IMR-90 (cell line): ENCODE results near the gene TRAPPC12. TPM values are rescaled to one million over a fixed set of nuclear protein-coding genes. Genes with fewer than 3 reads are reported as not detected.
A peak's percentile ranks its signal among the peaks of the same experiment; 100 is the strongest.

ENCODE experiments used
- ATAC-seq: fragments of 200-7000 bp; cut with Tn5 transposase; 2 replicates; pipeline ENCODE4 v1.9.1; 2020; ENCODE audit warnings: low read depth, mild to moderate bottlenecking, moderate library complexity
- BruUV-seq: library from RNA; stranded (reverse); fragments of 400-500 nt; replicated peaks from 2 replicates; lab custom pipeline; 2021; lab: Mats Ljungman, UMichigan
- CTCF ChIA-PET: fragments of 300-600 bp; formaldehyde crosslinking; extraction: SDS; loops from one replicate; lab custom pipeline; 2021; ENCODE audit warnings: antibody characterized with exemption; lab: Yijun Ruan, JAX
- POLR2A ChIA-PET: fragments of 300-600 bp; sonication (Branson Sonifier 250); formaldehyde crosslinking; loops from one replicate; lab custom pipeline; 2022; ENCODE audit warnings: antibody characterized with exemption; ENCODE audit not compliant: unreplicated experiment; lab: Charles Lee
- DNase-seq: peaks from one replicate; pipeline ENCODE4 v3.0.0; 2013
- H2AFZ ChIP-seq: replicated peaks from 2 replicates; pipeline ENCODE3; 2013; ENCODE audit warnings: low read length, mild to moderate bottlenecking; ENCODE audit not compliant: poor library complexity
- H2AK5ac ChIP-seq: 2 replicates; pipeline ENCODE4 v1.6.1; 2013; ENCODE audit warnings: low read depth, low read length, inconsistent platforms
- H2AK9ac ChIP-seq: replicated peaks from 2 replicates; pipeline ENCODE3; 2013; ENCODE audit warnings: mild to moderate bottlenecking, low read depth, low read length, moderate library complexity; ENCODE audit not compliant: poor library complexity
- H2BK120ac ChIP-seq: 2 replicates; pipeline ENCODE4 v1.6.1; 2013; ENCODE audit warnings: low read depth, low read length, inconsistent platforms
- H2BK15ac ChIP-seq: 3 replicates; pipeline ENCODE4 v1.6.1; 2013; ENCODE audit warnings: low read depth, low read length, inconsistent platforms
- H2BK20ac ChIP-seq: 2 replicates; pipeline ENCODE4 v1.6.1; 2013; ENCODE audit warnings: low read depth, mild to moderate bottlenecking, inconsistent platforms, low read length, moderate library complexity
- H2BK5ac ChIP-seq: 2 replicates; pipeline ENCODE4 v1.6.1; 2013; ENCODE audit warnings: mild to moderate bottlenecking, low read depth, low read length, inconsistent platforms; ENCODE audit not compliant: poor library complexity, severe bottlenecking
- H3K14ac ChIP-seq: replicated peaks from 2 replicates; pipeline ENCODE4 v1.6.1; 2013; ENCODE audit warnings: low read depth, low read length, inconsistent platforms
- H3K18ac ChIP-seq: 2 replicates; pipeline ENCODE4 v1.6.1; 2013; ENCODE audit warnings: low read depth, low read length, control low read depth
- H3K23ac ChIP-seq: 2 replicates; pipeline ENCODE4 v1.6.1; 2013; ENCODE audit warnings: low read depth, low read length, inconsistent platforms
- H3K27ac ChIP-seq: 2 replicates; pipeline ENCODE4 v1.5.1; 2013; ENCODE audit warnings: mild to moderate bottlenecking, control low read depth, low read length; ENCODE audit not compliant: insufficient read depth
- H3K27me3 ChIP-seq: 2 replicates; pipeline ENCODE4 v1.6.1; 2013; ENCODE audit warnings: low read length; ENCODE audit not compliant: control insufficient read depth, insufficient read depth
- H3K36me3 ChIP-seq: 2 replicates; pipeline ENCODE4 v1.6.1; 2013; ENCODE audit warnings: low read length, mixed read lengths; ENCODE audit not compliant: control insufficient read depth, insufficient read depth
- H3K4ac ChIP-seq: 2 replicates; pipeline ENCODE4 v1.6.1; 2013; ENCODE audit warnings: low read depth, low read length, inconsistent platforms
- H3K4me1 ChIP-seq: 2 replicates; pipeline ENCODE4 v1.6.1; 2013; ENCODE audit warnings: low read length, mixed read lengths; ENCODE audit not compliant: control insufficient read depth, insufficient read depth
- H3K4me2 ChIP-seq: 2 replicates; pipeline ENCODE4 v1.6.1; 2013; ENCODE audit warnings: low read depth, mild to moderate bottlenecking, control low read depth, low read length, moderate library complexity
- H3K4me3 ChIP-seq: 2 replicates; pipeline ENCODE4 v1.5.1; 2013; ENCODE audit warnings: low read depth, mild to moderate bottlenecking, control low read depth, low read length, moderate library complexity; ENCODE audit not compliant: insufficient read depth
- H3K56ac ChIP-seq: 2 replicates; pipeline ENCODE4 v1.6.1; 2013; ENCODE audit warnings: low read length, inconsistent platforms; ENCODE audit not compliant: insufficient read depth; ENCODE audit errors: extremely low read depth
- H3K79me1 ChIP-seq, 2 experiments: 2 replicates each; pipeline ENCODE4 v1.6.1; 2013; ENCODE audit warnings: low read length in 2 of 2, inconsistent platforms in 1 of 2, low read depth in 1 of 2
- H3K9ac ChIP-seq: 2 replicates; pipeline ENCODE4 v1.6.1; 2013; ENCODE audit warnings: low read depth, low read length, control low read depth
- H3K9me1 ChIP-seq: 2 replicates; pipeline ENCODE4 v1.6.1; 2013; ENCODE audit warnings: low read length, inconsistent platforms; ENCODE audit not compliant: insufficient read depth
- H3K9me3 ChIP-seq: 2 replicates; pipeline ENCODE4 v1.6.1; 2013; ENCODE audit warnings: low read length; ENCODE audit not compliant: control insufficient read depth, insufficient read depth
- H4K20me1 ChIP-seq: 2 replicates; pipeline ENCODE4 v1.6.1; 2013; ENCODE audit warnings: low read length, inconsistent platforms; ENCODE audit not compliant: insufficient read depth
- H4K5ac ChIP-seq: 2 replicates; pipeline ENCODE4 v1.6.1; 2013; ENCODE audit warnings: mild to moderate bottlenecking, low read depth, low read length, control low read depth
- H4K8ac ChIP-seq, 2 experiments: 2 replicates each; pipeline ENCODE4 v1.6.1; 2013; ENCODE audit warnings: low read depth in 2 of 2, low read length in 2 of 2, control low read depth in 1 of 2, inconsistent platforms in 1 of 2
- H4K91ac ChIP-seq: 2 replicates; pipeline ENCODE4 v1.6.1; 2013; ENCODE audit warnings: low read depth, low read length, inconsistent platforms; ENCODE audit not compliant: insufficient read depth
- BHLHE40 ChIP-seq: fragments of 150-350 bp; IDR thresholded peaks from 2 replicates; pipeline ENCODE4 v1.6.1; 2016; ENCODE audit warnings: mild to moderate bottlenecking, low read depth, low read length
- CEBPB ChIP-seq: IDR thresholded peaks from 2 replicates; pipeline ENCODE4 v1.6.1; 2012; ENCODE audit warnings: low read depth, low read length, improper control_type of control experiment
- CHD1 ChIP-seq: IDR thresholded peaks from 2 replicates; pipeline ENCODE4 v1.6.1; 2012; ENCODE audit warnings: low read depth, low read length, improper control_type of control experiment
- FOS ChIP-seq: fragments of 150-350 bp; IDR thresholded peaks from 2 replicates; pipeline ENCODE4 v1.6.1; 2016; ENCODE audit warnings: low read depth, low read length
- MAFK ChIP-seq: IDR thresholded peaks from 2 replicates; pipeline ENCODE4 v1.6.1; 2012; ENCODE audit warnings: low read depth, low read length, improper control_type of control experiment
- MAZ ChIP-seq: IDR thresholded peaks from 2 replicates; pipeline ENCODE4 v1.6.1; 2012; ENCODE audit warnings: low read depth, mild to moderate bottlenecking, low read length, improper control_type of control experiment, moderate library complexity, borderline replicate concordance
- MXI1 ChIP-seq: IDR thresholded peaks from 2 replicates; pipeline ENCODE4 v1.6.1; 2012; ENCODE audit warnings: low read depth, mild to moderate bottlenecking, low read length, moderate library complexity, borderline replicate concordance
- NFE2L2 ChIP-seq: fragments of 150-350 bp; IDR thresholded peaks from 2 replicates; pipeline ENCODE4 v1.6.1; 2016; ENCODE audit warnings: low read depth, mild to moderate bottlenecking, low read length
- POLR2A ChIP-seq: IDR thresholded peaks from 2 replicates; pipeline ENCODE4 v1.6.1; 2012; ENCODE audit warnings: mild to moderate bottlenecking, low read depth, low read length
- RAD21 ChIP-seq: IDR thresholded peaks from 2 replicates; pipeline ENCODE4 v1.6.1; 2012; ENCODE audit warnings: low read length, improper control_type of control experiment
- RCOR1 ChIP-seq: IDR thresholded peaks from 2 replicates; pipeline ENCODE4 v1.6.1; 2012; ENCODE audit warnings: mild to moderate bottlenecking, low read length, improper control_type of control experiment; ENCODE audit not compliant: insufficient replicate concordance
- RFX5 ChIP-seq: IDR thresholded peaks from 2 replicates; pipeline ENCODE4 v1.8.0; 2012; ENCODE audit warnings: low read depth, mild to moderate bottlenecking, low read length, moderate library complexity
- SMC3 ChIP-seq: fragments of 150-350 bp; IDR thresholded peaks from 2 replicates; pipeline ENCODE4 v1.6.1; 2016; ENCODE audit warnings: low read depth, mild to moderate bottlenecking, antibody characterized with exemption, low read length, moderate library complexity
- WGBS, 2 experiments: methylation state at CpG; one replicate each; pipeline versions ENCODE4 v1.1.5 to v1.1.7; 2013; ENCODE audit warnings: missing lambda C conversion rate in 2 of 2; ENCODE audit not compliant: insufficient read length in 1 of 2; ENCODE audit errors: extremely low coverage in 2 of 2; 5-methylcytosine and 5-hydroxymethylcytosine counted together
- dilution Hi-C: fragments of 300-500 bp; cut with HindIII; formaldehyde crosslinking; loops from one replicate; pipeline ENCODE4 v1.14.3; 2018; ENCODE audit warnings: low sequenced_read_pairs; ENCODE audit not compliant: unreplicated experiment
- in situ Hi-C: fragments of 300-500 bp; cut with MboI; formaldehyde crosslinking; loops from 3 replicates; pipeline ENCODE4 v1.14.3; 2019; ENCODE audit warnings: low sequenced_read_pairs, inconsistent platforms, mixed read lengths
- intact Hi-C: fragments of 100-400 bp; cut with micrococcal nuclease; formaldehyde crosslinking; loops from 2 replicates; pipeline ENCODE4 v1.10.0; 2022
- polyA plus RNA-seq, 3 experiments: library from polyadenylated mRNA; depleted of rRNA; stranded (reverse); fragments of >200 nt; gene quantifications; 2 replicates each; pipeline ENCODE4 v1.2.3, GENCODE V29; 2012; ENCODE audit warnings: low replicate concordance in 1 of 3
- total RNA-seq: library from RNA; depleted of rRNA; stranded (reverse); fragments of >200 nt; gene quantifications from 2 replicates; pipeline ENCODE4 v1.2.3, GENCODE V29; 2012
- TF ChIP-seq, protein P1 (sequence below): conservative IDR thresholded peaks from 2 replicates; pipeline ENCODE4 v1.5.1; 2012; ENCODE audit warnings: mild to moderate bottlenecking, low read depth, low read length, improper control_type of control experiment
- TF ChIP-seq, protein P2 (sequence below): fragments of 150-350 bp; IDR thresholded peaks from 2 replicates; pipeline ENCODE4 v1.6.1; 2017; ENCODE audit warnings: mild to moderate bottlenecking, antibody characterized with exemption, low read length, low read depth
- TF ChIP-seq, protein P3 (sequence below): fragments of 150-350 bp; IDR thresholded peaks from 2 replicates; pipeline ENCODE4 v1.6.1; 2016; ENCODE audit warnings: low read depth, mild to moderate bottlenecking, low read length, moderate library complexity, borderline replicate concordance

The TRAPPC12 gene
- total and polyA plus RNA-seq, 2 of the 4 experiments (the other 2 are of a cell fraction): 25.8 to 69.9 TPM

DNA sequence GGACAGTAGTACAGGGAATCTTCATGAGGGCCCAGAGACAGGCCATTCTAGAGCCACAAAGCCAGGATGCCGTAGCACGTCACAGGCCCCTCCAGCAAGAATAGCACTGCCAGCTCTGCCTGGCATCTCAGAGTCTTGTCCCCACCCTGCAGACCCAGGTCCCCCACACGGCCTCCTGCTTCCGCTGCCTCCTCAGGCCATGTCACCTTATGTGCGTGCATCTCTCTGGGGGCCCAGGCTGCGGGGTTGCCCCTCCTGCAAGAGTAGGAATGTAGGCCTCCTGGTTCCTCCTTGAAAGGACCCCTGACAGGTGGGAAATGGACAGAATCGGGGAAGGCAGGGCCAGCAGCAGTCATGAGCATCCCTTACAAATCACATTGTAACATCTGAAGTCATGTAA, 90.0 kb downstream of the TRAPPC12 start:
- no CpG with 5 or more reads among the region's 7 CpGs for WGBS, 2 experiments
- H3K36me3 ChIP-seq: peaks cover 45% of the 10 kb centered on the region
- TF ChIP-seq MAZ (no peak), NFE2L2 (no peak), POLR2A (no peak), CHD1 (no peak), SMC3 (no peak), CEBPB (no peak), RAD21 (no peak), FOS (no peak), MAFK (no peak), RFX5 (no peak), BHLHE40 (no peak), MXI1 (no peak), RCOR1 (no peak)
- TF ChIP-seq, protein P1, sequence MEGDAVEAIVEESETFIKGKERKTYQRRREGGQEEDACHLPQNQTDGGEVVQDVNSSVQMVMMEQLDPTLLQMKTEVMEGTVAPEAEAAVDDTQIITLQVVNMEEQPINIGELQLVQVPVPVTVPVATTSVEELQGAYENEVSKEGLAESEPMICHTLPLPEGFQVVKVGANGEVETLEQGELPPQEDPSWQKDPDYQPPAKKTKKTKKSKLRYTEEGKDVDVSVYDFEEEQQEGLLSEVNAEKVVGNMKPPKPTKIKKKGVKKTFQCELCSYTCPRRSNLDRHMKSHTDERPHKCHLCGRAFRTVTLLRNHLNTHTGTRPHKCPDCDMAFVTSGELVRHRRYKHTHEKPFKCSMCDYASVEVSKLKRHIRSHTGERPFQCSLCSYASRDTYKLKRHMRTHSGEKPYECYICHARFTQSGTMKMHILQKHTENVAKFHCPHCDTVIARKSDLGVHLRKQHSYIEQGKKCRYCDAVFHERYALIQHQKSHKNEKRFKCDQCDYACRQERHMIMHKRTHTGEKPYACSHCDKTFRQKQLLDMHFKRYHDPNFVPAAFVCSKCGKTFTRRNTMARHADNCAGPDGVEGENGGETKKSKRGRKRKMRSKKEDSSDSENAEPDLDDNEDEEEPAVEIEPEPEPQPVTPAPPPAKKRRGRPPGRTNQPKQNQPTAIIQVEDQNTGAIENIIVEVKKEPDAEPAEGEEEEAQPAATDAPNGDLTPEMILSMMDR: no peak
- TF ChIP-seq, protein P2, sequence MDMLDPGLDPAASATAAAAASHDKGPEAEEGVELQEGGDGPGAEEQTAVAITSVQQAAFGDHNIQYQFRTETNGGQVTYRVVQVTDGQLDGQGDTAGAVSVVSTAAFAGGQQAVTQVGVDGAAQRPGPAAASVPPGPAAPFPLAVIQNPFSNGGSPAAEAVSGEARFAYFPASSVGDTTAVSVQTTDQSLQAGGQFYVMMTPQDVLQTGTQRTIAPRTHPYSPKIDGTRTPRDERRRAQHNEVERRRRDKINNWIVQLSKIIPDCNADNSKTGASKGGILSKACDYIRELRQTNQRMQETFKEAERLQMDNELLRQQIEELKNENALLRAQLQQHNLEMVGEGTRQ: no peak
- TF ChIP-seq, protein P3, sequence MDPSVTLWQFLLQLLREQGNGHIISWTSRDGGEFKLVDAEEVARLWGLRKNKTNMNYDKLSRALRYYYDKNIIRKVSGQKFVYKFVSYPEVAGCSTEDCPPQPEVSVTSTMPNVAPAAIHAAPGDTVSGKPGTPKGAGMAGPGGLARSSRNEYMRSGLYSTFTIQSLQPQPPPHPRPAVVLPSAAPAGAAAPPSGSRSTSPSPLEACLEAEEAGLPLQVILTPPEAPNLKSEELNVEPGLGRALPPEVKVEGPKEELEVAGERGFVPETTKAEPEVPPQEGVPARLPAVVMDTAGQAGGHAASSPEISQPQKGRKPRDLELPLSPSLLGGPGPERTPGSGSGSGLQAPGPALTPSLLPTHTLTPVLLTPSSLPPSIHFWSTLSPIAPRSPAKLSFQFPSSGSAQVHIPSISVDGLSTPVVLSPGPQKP: no peak
- H3K9me3 ChIP-seq: no peaks in the 10 kb centered on the region
- in situ Hi-C loops: no loop called here
- H3K4me2 ChIP-seq: no peak overlapping the region
- no peak for ATAC-seq
- H3K27me3 ChIP-seq: no peaks in the 10 kb centered on the region
- peak overlapping the region; percentile 81 for H4K91ac ChIP-seq
- no peak for DNase-seq
- peak overlapping the region in 1 of 2 experiments; percentile 54; a peak in 2 of 4 replicates for H4K8ac ChIP-seq
- CTCF ChIA-PET: no interaction called here
- H3K9ac ChIP-seq: no peak overlapping the region
- H3K56ac ChIP-seq: no peak overlapping the region
- H2BK120ac ChIP-seq: peak overlapping the region; percentile 87
- no TSS peak for BruUV-seq
- intact Hi-C loops: loop anchor here (5.0 kb wide), 1 partner anchor 183 kb away; no protein-coding TSS in a partner anchor
- H3K9me1 ChIP-seq: peaks cover 27% of the 10 kb centered on the region
- peak overlapping the region; percentile 93 for H2AK9ac ChIP-seq
- H2BK20ac ChIP-seq: peak overlapping the region; percentile 40; the same call in 1 of the 2 replicates
- POLR2A ChIA-PET: no interaction called here
- 0 out of 2 replicates have a peak overlapping the region, but pooled peaks have one; percentile 8 for H3K23ac ChIP-seq
- H2AFZ ChIP-seq: no peak overlapping the region
- H3K4ac ChIP-seq: peak overlapping the region; percentile 87
- no peak overlapping the region for H3K18ac ChIP-seq
- H2BK15ac ChIP-seq: peak overlapping the region; percentile 31; the same call in 1 of the 3 replicates
- no peak overlapping the region for H3K4me3 ChIP-seq
- H2BK5ac ChIP-seq: peak overlapping the region; percentile 88
- no peak overlapping the region for H4K5ac ChIP-seq
- peaks cover 5 to 49% of the 10 kb centered on the region in 2 experiments; a peak in 3 of 4 replicates for H3K79me1 ChIP-seq
- H4K20me1 ChIP-seq: no peaks in the 10 kb centered on the region
- no peak overlapping the region for H3K27ac ChIP-seq
- H3K4me1 ChIP-seq: peaks cover 28% of the 10 kb centered on the region
- H2AK5ac ChIP-seq: peak overlapping the region; percentile 22; the same call in 1 of the 2 replicates
- peak overlapping the region; percentile 27; the same call in 1 of the 2 replicates for H3K14ac ChIP-seq
- dilution Hi-C loops: no loop called here
